GM19035 (cell line): ENCODE measurements around the gene ZDHHC8.
"Not testable (repeated sequence)": the region's sequence is repeated elsewhere in the genome, so short reads cannot be mapped to it uniquely, and the experiment has no call there.

ENCODE experiments used
- ATAC-seq: cut with Tn5 transposase; IDR thresholded peaks from one replicate; pipeline ENCODE4 v1.9.1; 2021; ENCODE audit not compliant: unreplicated experiment

ZDHHC8 gene

GRCh38 chr22:20157430-20158183 is 26.0 kb downstream of the ZDHHC8 start:
- no peak for ATAC-seq

- no peak for ATAC-seq
Measured at GRCh38 chr22:20158391-20159036, 26.9 kb downstream of the ZDHHC8 start.

GRCh38 chr22:20159076-20159475 is 27.5 kb downstream of the ZDHHC8 start:
- ATAC-seq, result no peak

GRCh38 chr22:20159531-20159930 is 27.9 kb downstream of the ZDHHC8 start:
- ATAC-seq, result not testable (repeated sequence)

GRCh38 chr22:20160041-20160440 is 28.4 kb downstream of the ZDHHC8 start:
- ATAC-seq, result no peak

- ATAC-seq, result no peak
Measured at GRCh38 chr22:20164863-20165262, 33.3 kb downstream of the ZDHHC8 start.

GRCh38 chr22:20165421-20165820 is 33.8 kb downstream of the ZDHHC8 start:
- no peak for ATAC-seq

- ATAC-seq, result no peak
Measured at GRCh38 chr22:20165913-20166312, 34.3 kb downstream of the ZDHHC8 start.

GRCh38 chr22:20166703-20167102 is 35.1 kb downstream of the ZDHHC8 start:
- no peak for ATAC-seq

GRCh38 chr22:20167643-20168322 is 36.2 kb downstream of the ZDHHC8 start:
- no peak for ATAC-seq

- no peak for ATAC-seq
Measured at GRCh38 chr22:20169253-20169822, 37.7 kb downstream of the ZDHHC8 start.

GRCh38 chr22:20170170-20170569 is 38.6 kb downstream of the ZDHHC8 start:
- no peak for ATAC-seq

- no peak for ATAC-seq
Measured at GRCh38 chr22:20171288-20172140, 39.9 kb downstream of the ZDHHC8 start.

GRCh38 chr22:20172141-20172613 is 40.6 kb downstream of the ZDHHC8 start:
- ATAC-seq, result no peak

GRCh38 chr22:20173246-20173645 is 41.6 kb downstream of the ZDHHC8 start:
- no peak for ATAC-seq

GRCh38 chr22:20173772-20174171 is 42.2 kb downstream of the ZDHHC8 start:
- no peak for ATAC-seq

GRCh38 chr22:20174785-20175596 is 43.4 kb downstream of the ZDHHC8 start:
- no peak for ATAC-seq

- ATAC-seq, result no peak
Measured at GRCh38 chr22:20175597-20175900, 43.9 kb downstream of the ZDHHC8 start.

GRCh38 chr22:20176421-20177085 is 44.9 kb downstream of the ZDHHC8 start:
- ATAC-seq, result no peak
